Heart left ventricle (tissue), 16 donors: Measurements from ENCODE around the gene CETP. TPM values are rescaled to one million over a fixed set of nuclear protein-coding genes. Genes with fewer than 3 reads are reported as not detected.

Experiments
- ATAC-seq, 4 donors: fragments of 200-7000 bp; cut with Tn5 transposase; one replicate each; pipeline ENCODE4 v1.9.1; 2020 to 2022; ENCODE audit warnings: moderate library complexity in 4 of 4, mild to moderate bottlenecking in 3 of 4, moderate number of reproducible peaks in 1 of 4
- DNase-seq, 5 donors: peaks; one replicate each; pipeline ENCODE4 v3.0.0-alpha.2; 2020
- H3K27ac ChIP-seq, 12 donors: fragments of 200-600 bp; sonication (generic) in 4 of 12; one replicate each; pipeline versions ENCODE4 v1.5.0 to v1.8.0; 2016 to 2022; ENCODE audit warnings: mild to moderate bottlenecking in 2 of 12
- H3K27me3 ChIP-seq, 9 donors: fragments of 200-600 bp; sonication (generic) in 2 of 9; one replicate each; pipeline versions ENCODE4 v1.5.1 to v1.8.0; 2016 to 2022; ENCODE audit warnings: mild to moderate bottlenecking in 3 of 9
- H3K36me3 ChIP-seq, 9 donors: fragments of 200-600 bp; sonication (generic) in 2 of 9; one replicate each; pipeline versions ENCODE4 v1.5.0 to v1.8.0; 2018 to 2022; ENCODE audit warnings: mild to moderate bottlenecking in 2 of 9
- H3K4me1 ChIP-seq, 12 donors: fragments of 200-600 bp; sonication (generic) in 4 of 12; one replicate each; pipeline versions ENCODE4 v1.5.0 to v1.8.0; 2016 to 2022; ENCODE audit warnings: mild to moderate bottlenecking in 3 of 12
- H3K4me3 ChIP-seq, 12 donors: fragments of 200-600 bp; sonication (generic) in 4 of 12; one replicate each; pipeline versions ENCODE4 v1.5.0 to v1.8.0; 2017 to 2022; ENCODE audit warnings: mild to moderate bottlenecking in 9 of 12, moderate library complexity in 4 of 12
- H3K9me3 ChIP-seq, 12 donors: fragments of 200-600 bp; sonication (generic) in 4 of 12; one replicate each; pipeline versions ENCODE4 v1.5.0 to v1.8.0; 2016 to 2022; ENCODE audit warnings: mild to moderate bottlenecking in 1 of 12
- POLR2A ChIP-seq, 2 donors: fragments of 450-650 bp; IDR thresholded peaks; one replicate each; pipeline ENCODE4 v1.6.1; 2017; ENCODE audit warnings: antibody characterized with exemption in 2 of 2, mild to moderate bottlenecking in 2 of 2, moderate library complexity in 2 of 2
- WGBS, 4 donors: extraction: QIAGEN DNeasy Blood & Tissue Kit in 2 of 4; methylation state at CpG; one replicate each; pipeline versions ENCODE4 v1.1.5 to v1.1.7; 2013 to 2018; 5-methylcytosine and 5-hydroxymethylcytosine counted together
- intact Hi-C, 10 donors: fragments of 100-400 bp; cut with DNase I; formaldehyde crosslinking; loops; one replicate each; pipeline versions ENCODE4 v1.11.1 to v1.14.2; 2022
- polyA plus RNA-seq, 2 donors: library from polyadenylated mRNA; stranded (reverse); fragments of 200-250 nt; gene quantifications; one replicate each; pipeline ENCODE4 v1.2.3, GENCODE V29; 2013
- total RNA-seq, 9 donors: library from RNA; depleted of rRNA in 2 of 9; stranded (reverse); fragments of >200 nt in 2 of 9; fragmentation: NEBNext Ultra II Directional in 3 of 9; extraction: Animal tissue kit (Norgen Biotek cat#: 25700) in 3 of 9; gene quantifications; one replicate each; pipeline versions ENCODE4 v1.1.0 to v1.2.4, GENCODE V29; 2016 to 2023
- TF ChIP-seq, protein P1 (sequence below), 12 donors: fragments of 200-600 bp; sonication (generic) in 4 of 12; IDR thresholded peaks; one replicate each; pipeline versions ENCODE4 v1.5.0 to v1.8.0; 2018 to 2022; ENCODE audit warnings: antibody characterized with exemption in 12 of 12, mild to moderate bottlenecking in 5 of 12
- donor health status: ischemic (EF 13 %, LVEDD 7.1; RV severe dilation, severe dysfunction).
- donor health status: healthy with polysubstance abuse.
- donor health status: DM: no; HTN: yes; CAD: no.
- donor health status: DM: no; HTN: no; CAD: no.
- donor health status: ischemic (EF 25% LVEDD 6.9; RV normal size, moderate dysfunction).
- donor health status: ischemic (EF 25% LVEDD 5.7; RV mildly dilated, moderate dysfunction).
- donor health status: healthy.
- donor health status: DM: yes; HTN: yes; CAD: no.
- donor health status: ischemic (EF 35%, LVEDD 5.7; RV mildly dilated, moderate dysfunction).
- donor health status: nonischemic (EF 11% LVEDD 7.7; RV severe dilation, severe dysfunction).
- donor health status: DM: yes; HTN: yes; CAD: no.
- donor health status: PGD.
- donor health status: ischemic (EF 29% LVEDD 5.4; RV normal size, mild dysfunction).
- donor health status: nonischemic (EF 23%, LVEDD 6.1; RV moderate dilation, normal function).

CETP gene
- total and polyA plus RNA-seq, 11 donors = 0.23 to 3.1 (median 0.31) TPM; not detected in 3

DNA sequence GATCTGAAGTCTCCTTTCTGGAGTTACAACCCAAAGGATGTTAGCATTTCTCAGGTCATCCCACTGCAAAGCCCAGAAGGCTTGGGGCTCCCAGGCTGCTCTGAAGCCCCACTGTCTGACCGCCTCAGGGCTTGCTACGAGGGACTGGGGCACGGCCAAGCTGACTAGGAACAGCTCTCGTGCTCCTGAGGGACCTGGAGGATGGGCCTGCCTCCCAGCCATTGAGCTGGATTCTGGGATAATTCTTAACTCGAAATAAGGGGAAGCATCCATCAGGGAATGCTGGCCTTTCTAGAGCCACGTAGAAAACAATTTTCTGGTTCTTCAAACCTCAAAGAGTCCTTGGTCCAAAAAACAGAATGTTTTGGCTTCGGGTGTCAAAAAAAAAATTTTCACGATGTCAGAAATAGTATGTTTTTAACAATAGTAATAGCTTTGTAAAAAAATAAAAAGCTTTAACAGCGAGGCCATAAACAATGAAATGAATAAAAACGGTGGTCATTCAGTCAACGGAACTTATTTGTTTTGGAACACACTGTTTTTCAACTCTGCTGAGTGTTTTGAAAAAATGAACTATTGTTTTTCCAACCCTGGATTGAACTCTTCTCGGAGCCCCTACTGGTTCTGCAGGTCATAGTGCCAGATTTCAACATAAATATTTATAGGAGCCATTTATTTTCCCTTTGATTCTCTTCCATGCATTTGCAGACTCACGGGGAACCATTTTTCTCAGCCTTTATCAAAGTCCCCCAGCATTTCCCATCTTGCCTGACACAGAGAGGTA, 46.2 kb upstream of the CETP start:
- no peak for ATAC-seq
- Histone ChIP-seq H3K27me3 (no peaks in the 10 kb centered on the region), H3K27ac (peak overlapping the region in 11 of 12 donors; percentile 3 to 68 (median 59)), H3K36me3 (no peaks in the 10 kb centered on the region), H3K9me3 (no peaks in the 10 kb centered on the region), H3K4me3 (no peak overlapping the region), H3K4me1 (peaks cover 0 to 70% (median 38%) of the 10 kb centered on the region in 12 donors)
- no peak for TF ChIP-seq POLR2A (IDR thresholded peaks at IDR 0.05)
- TF ChIP-seq, protein P1, sequence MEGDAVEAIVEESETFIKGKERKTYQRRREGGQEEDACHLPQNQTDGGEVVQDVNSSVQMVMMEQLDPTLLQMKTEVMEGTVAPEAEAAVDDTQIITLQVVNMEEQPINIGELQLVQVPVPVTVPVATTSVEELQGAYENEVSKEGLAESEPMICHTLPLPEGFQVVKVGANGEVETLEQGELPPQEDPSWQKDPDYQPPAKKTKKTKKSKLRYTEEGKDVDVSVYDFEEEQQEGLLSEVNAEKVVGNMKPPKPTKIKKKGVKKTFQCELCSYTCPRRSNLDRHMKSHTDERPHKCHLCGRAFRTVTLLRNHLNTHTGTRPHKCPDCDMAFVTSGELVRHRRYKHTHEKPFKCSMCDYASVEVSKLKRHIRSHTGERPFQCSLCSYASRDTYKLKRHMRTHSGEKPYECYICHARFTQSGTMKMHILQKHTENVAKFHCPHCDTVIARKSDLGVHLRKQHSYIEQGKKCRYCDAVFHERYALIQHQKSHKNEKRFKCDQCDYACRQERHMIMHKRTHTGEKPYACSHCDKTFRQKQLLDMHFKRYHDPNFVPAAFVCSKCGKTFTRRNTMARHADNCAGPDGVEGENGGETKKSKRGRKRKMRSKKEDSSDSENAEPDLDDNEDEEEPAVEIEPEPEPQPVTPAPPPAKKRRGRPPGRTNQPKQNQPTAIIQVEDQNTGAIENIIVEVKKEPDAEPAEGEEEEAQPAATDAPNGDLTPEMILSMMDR (IDR thresholded peaks at IDR 0.05) = no peak
- peak in 2 of 5 donors; percentile 30 to 38 for DNase-seq
- intact Hi-C loops = no loop called here
- WGBS, 4 donors = 46 to 60% (median 52%) methylated on average over 13 of the region's 13 CpGs

GRCh38 chr16:56916571-56917403, 45.0 kb upstream of the CETP start:
- intact Hi-C loops = no loop called here
- DNase-seq = no peak
- TF ChIP-seq, protein P1 (IDR thresholded peaks at IDR 0.05) = no peak
- TF ChIP-seq POLR2A (IDR thresholded peaks at IDR 0.05) = no peak
- Histone ChIP-seq H3K27ac (peak overlapping the region in 11 of 12 donors; percentile 27 to 81 (median 62)), H3K4me3 (no peak overlapping the region), H3K27me3 (no peaks in the 10 kb centered on the region), H3K9me3 (no peaks in the 10 kb centered on the region), H3K36me3 (no peaks in the 10 kb centered on the region), H3K4me1 (peaks cover 0 to 59% (median 32%) of the 10 kb centered on the region in 12 donors)
- ATAC-seq = peak in 2 of 4 donors; percentile 33 to 56
- WGBS, 4 donors = 35 to 56% (median 48%) methylated on average over 5 of the region's 5 CpGs

- DNase-seq (no peak), ATAC-seq (peak in 1 of 4 donors; percentile 11)
- H3K27me3 ChIP-seq = no peaks in the 10 kb centered on the region
- H3K4me1 ChIP-seq = peaks cover 0 to 41% (median 23%) of the 10 kb centered on the region in 12 donors
- 89 to 93% (median 91%) methylated on average over 12 of the region's 12 CpGs for whole genome bisulfite sequencing, 4 donors
- intact Hi-C loops = no loop called here
- H3K27ac ChIP-seq = peak overlapping the region in 3 of 12 donors; percentile 25 to 67 (median 64)
- H3K36me3 ChIP-seq = no peaks in the 10 kb centered on the region
- no peaks in the 10 kb centered on the region for H3K9me3 ChIP-seq
- TF ChIP-seq, protein P1 (IDR thresholded peaks at IDR 0.05) = no peak
- TF ChIP-seq POLR2A (IDR thresholded peaks at IDR 0.05) = no peak
- H3K4me3 ChIP-seq = no peak overlapping the region
These were observed 43.2 kb upstream of the CETP start for GRCh38 chr16:56918467-56919012.
